Measurements from ENCODE around the gene HIC1. TPM values are rescaled to one million over a fixed set of nuclear protein-coding genes. Genes with fewer than 3 reads are reported as not detected.
A peak's percentile ranks its signal among the peaks of the same experiment; 100 is the strongest.

Gene HIC1
- total RNA-seq, 1 donor: 18.5 TPM

GRCh38 chr17:2053380-2054261 lies 1.3 kb upstream of the HIC1 start:
- Histone ChIP-seq H4K20me1 (ENCODE audit: insufficient read depth, low read length) (no peaks in the 10 kb centered on the region), H3K4me3 (ENCODE audit: insufficient read depth, low read length) (peak overlapping the region; percentile 83), H3K4me1 (ENCODE audit: insufficient read depth, low read length) (peaks cover 14% of the 10 kb centered on the region), H3K27me3 (ENCODE audit: insufficient read depth, low read length) (peaks cover 7% of the 10 kb centered on the region), H3K9me3 (ENCODE audit: low read depth, low read length) (no peaks in the 10 kb centered on the region), H3K27ac (ENCODE audit: low read depth, low read length) (peak overlapping the region; percentile 45), H3K36me3 (ENCODE audit: insufficient read depth, low read length) (peaks cover 7% of the 10 kb centered on the region), H3K4me2 (ENCODE audit: insufficient read depth, low read length) (peak overlapping the region; percentile 94), H2AFZ (ENCODE audit: low read length) (peak overlapping the region; percentile 15), H3K79me2 (ENCODE audit: insufficient read depth, low read length) (peaks cover 18% of the 10 kb centered on the region)
- peak; percentile 52 for TF ChIP-seq CTCF (IDR thresholded peaks at IDR 0.05; ENCODE audit: extremely low read depth, low read depth, low read length)
- DNase-seq (ENCODE audit: insufficient read length, low spot score, missing footprints): peak; percentile 97

- Histone ChIP-seq H3K27me3 (ENCODE audit: insufficient read depth, low read length) (peaks cover 7% of the 10 kb centered on the region), H3K27ac (ENCODE audit: low read depth, low read length) (peak overlapping the region; percentile 45), H3K4me3 (ENCODE audit: insufficient read depth, low read length) (peak overlapping the region; percentile 83), H3K4me1 (ENCODE audit: insufficient read depth, low read length) (peaks cover 10% of the 10 kb centered on the region), H3K4me2 (ENCODE audit: insufficient read depth, low read length) (peak overlapping the region; percentile 94), H4K20me1 (ENCODE audit: insufficient read depth, low read length) (no peaks in the 10 kb centered on the region), H3K9me3 (ENCODE audit: low read depth, low read length) (no peaks in the 10 kb centered on the region), H2AFZ (ENCODE audit: low read length) (no peak overlapping the region), H3K36me3 (ENCODE audit: insufficient read depth, low read length) (peaks cover 7% of the 10 kb centered on the region), H3K79me2 (ENCODE audit: insufficient read depth, low read length) (peaks cover 18% of the 10 kb centered on the region)
- DNase-seq (ENCODE audit: insufficient read length, low spot score, missing footprints): no peak
- no peak for TF ChIP-seq CTCF (IDR thresholded peaks at IDR 0.05; ENCODE audit: extremely low read depth, low read depth, low read length)
Measured at GRCh38 chr17:2054262-2054511, 716 bp upstream of the HIC1 start.

GRCh38 chr17:2055292-2056205 lies 646 bp downstream of the HIC1 start:
- Histone ChIP-seq H2AFZ (ENCODE audit: low read length) (no peak overlapping the region), H3K4me1 (ENCODE audit: insufficient read depth, low read length) (peaks cover 6% of the 10 kb centered on the region), H3K9me3 (ENCODE audit: low read depth, low read length) (no peaks in the 10 kb centered on the region), H3K79me2 (ENCODE audit: insufficient read depth, low read length) (peaks cover 25% of the 10 kb centered on the region), H3K27me3 (ENCODE audit: insufficient read depth, low read length) (peaks cover 7% of the 10 kb centered on the region), H3K4me2 (ENCODE audit: insufficient read depth, low read length) (peak overlapping the region; percentile 94), H3K36me3 (ENCODE audit: insufficient read depth, low read length) (peaks cover 21% of the 10 kb centered on the region), H4K20me1 (ENCODE audit: insufficient read depth, low read length) (no peaks in the 10 kb centered on the region), H3K4me3 (ENCODE audit: insufficient read depth, low read length) (peak overlapping the region; percentile 83), H3K27ac (ENCODE audit: low read depth, low read length) (peak overlapping the region; percentile 65)
- no peak for TF ChIP-seq CTCF (IDR thresholded peaks at IDR 0.05; ENCODE audit: extremely low read depth, low read depth, low read length)
- peak; percentile 99 for DNase-seq (ENCODE audit: insufficient read length, low spot score, missing footprints)
